ENCODE measurements around the gene GRHL3. TPM values are rescaled to one million over a fixed set of nuclear protein-coding genes. Genes with fewer than 3 reads are reported as not detected.

Gene GRHL3
- total and polyA plus RNA-seq, 4 donors: 0.07 to 0.09 (median 0.09) TPM

DNA sequence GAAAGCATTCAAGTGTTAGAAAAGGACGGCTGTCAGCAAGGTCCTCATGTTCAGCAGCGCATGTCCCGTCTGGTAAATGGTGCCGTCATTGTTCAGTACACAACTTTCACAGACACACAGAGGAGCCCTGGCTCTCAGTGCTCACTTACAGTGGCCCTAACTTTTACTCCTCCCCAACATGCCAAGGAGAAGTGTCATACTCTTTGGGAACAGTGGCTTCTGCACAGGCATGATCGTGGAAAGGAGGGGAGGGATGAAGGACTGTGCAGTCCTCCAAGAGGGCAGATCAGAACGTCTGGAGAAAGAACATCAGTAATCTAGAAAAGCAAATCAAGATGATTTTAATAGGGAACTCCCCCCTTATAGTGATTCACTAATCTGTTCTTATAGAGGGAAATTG is 3.8 kb upstream of the GRHL3 start:
- Histone ChIP-seq H3K4me1 (ENCODE audit: control insufficient read depth in 4 of 4, insufficient read depth in 4 of 4, low read length in 3 of 4) (peaks cover 0 to 5% (median 2%) of the 10 kb centered on the region in 4 donors), H3K9ac (ENCODE audit: low read depth in 1 of 2, low read length in 2 of 2) (no peak overlapping the region), H3K4me3 (ENCODE audit: low read depth in 1 of 3, low read length in 3 of 3) (no peak overlapping the region), H3K27me3 (ENCODE audit: control insufficient read depth in 4 of 4, insufficient read depth in 4 of 4, low read length in 3 of 4) (no peaks in the 10 kb centered on the region), H3K9me3 (ENCODE audit: control insufficient read depth in 4 of 4, low read length in 3 of 4) (no peaks in the 10 kb centered on the region), H3K36me3 (ENCODE audit: control insufficient read depth in 4 of 4, insufficient read depth in 3 of 4, low read depth in 1 of 4, low read length in 3 of 4) (no peaks in the 10 kb centered on the region), H3K27ac (ENCODE audit: low read depth in 1 of 2, low read length in 2 of 2) (no peak overlapping the region)
- TF ChIP-seq FOXA2 (IDR thresholded peaks at IDR 0.05) (no peak), NR2F2 (IDR thresholded peaks at IDR 0.05) (no peak), SP1 (IDR thresholded peaks at IDR 0.05) (no peak), EGR1 (IDR thresholded peaks at IDR 0.05; ENCODE audit: low read depth in 2 of 2) (no peak)
- DNase-seq (ENCODE audit: low spot score): no peak
- WGBS: 88% methylated on average over 6 of the region's 6 CpGs

GRCh38 chr1:24316645-24317044 is 2.5 kb upstream of the GRHL3 start:
- no peaks in the 10 kb centered on the region for H3K36me3 ChIP-seq (ENCODE audit: control insufficient read depth in 4 of 4, insufficient read depth in 3 of 4, low read depth in 1 of 4, low read length in 3 of 4)
- WGBS: 87% methylated on average over 3 of the region's 3 CpGs
- no peaks in the 10 kb centered on the region for H3K27me3 ChIP-seq (ENCODE audit: control insufficient read depth in 4 of 4, insufficient read depth in 4 of 4, low read length in 3 of 4)
- no peak overlapping the region for H3K27ac ChIP-seq (ENCODE audit: low read depth in 1 of 2, low read length in 2 of 2)
- no peak for TF ChIP-seq JUND (IDR thresholded peaks at IDR 0.05)
- TF ChIP-seq RAD21 (IDR thresholded peaks at IDR 0.05): no peak
- TF ChIP-seq, protein P1, sequence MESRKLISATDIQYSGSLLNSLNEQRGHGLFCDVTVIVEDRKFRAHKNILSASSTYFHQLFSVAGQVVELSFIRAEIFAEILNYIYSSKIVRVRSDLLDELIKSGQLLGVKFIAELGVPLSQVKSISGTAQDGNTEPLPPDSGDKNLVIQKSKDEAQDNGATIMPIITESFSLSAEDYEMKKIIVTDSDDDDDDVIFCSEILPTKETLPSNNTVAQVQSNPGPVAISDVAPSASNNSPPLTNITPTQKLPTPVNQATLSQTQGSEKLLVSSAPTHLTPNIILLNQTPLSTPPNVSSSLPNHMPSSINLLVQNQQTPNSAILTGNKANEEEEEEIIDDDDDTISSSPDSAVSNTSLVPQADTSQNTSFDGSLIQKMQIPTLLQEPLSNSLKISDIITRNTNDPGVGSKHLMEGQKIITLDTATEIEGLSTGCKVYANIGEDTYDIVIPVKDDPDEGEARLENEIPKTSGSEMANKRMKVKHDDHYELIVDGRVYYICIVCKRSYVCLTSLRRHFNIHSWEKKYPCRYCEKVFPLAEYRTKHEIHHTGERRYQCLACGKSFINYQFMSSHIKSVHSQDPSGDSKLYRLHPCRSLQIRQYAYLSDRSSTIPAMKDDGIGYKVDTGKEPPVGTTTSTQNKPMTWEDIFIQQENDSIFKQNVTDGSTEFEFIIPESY (IDR thresholded peaks at IDR 0.05): no peak
- no peak for TF ChIP-seq SP1 (IDR thresholded peaks at IDR 0.05)
- TF ChIP-seq TAF1 (conservative IDR thresholded peaks at IDR 0.05): no peak
- TF ChIP-seq, protein P2, sequence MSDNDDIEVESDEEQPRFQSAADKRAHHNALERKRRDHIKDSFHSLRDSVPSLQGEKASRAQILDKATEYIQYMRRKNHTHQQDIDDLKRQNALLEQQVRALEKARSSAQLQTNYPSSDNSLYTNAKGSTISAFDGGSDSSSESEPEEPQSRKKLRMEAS (IDR thresholded peaks at IDR 0.05): no peak
- TF ChIP-seq FOXA2 (IDR thresholded peaks at IDR 0.05): no peak
- no peak for TF ChIP-seq FOXA1 (IDR thresholded peaks at IDR 0.05)
- TF ChIP-seq, protein P3, sequence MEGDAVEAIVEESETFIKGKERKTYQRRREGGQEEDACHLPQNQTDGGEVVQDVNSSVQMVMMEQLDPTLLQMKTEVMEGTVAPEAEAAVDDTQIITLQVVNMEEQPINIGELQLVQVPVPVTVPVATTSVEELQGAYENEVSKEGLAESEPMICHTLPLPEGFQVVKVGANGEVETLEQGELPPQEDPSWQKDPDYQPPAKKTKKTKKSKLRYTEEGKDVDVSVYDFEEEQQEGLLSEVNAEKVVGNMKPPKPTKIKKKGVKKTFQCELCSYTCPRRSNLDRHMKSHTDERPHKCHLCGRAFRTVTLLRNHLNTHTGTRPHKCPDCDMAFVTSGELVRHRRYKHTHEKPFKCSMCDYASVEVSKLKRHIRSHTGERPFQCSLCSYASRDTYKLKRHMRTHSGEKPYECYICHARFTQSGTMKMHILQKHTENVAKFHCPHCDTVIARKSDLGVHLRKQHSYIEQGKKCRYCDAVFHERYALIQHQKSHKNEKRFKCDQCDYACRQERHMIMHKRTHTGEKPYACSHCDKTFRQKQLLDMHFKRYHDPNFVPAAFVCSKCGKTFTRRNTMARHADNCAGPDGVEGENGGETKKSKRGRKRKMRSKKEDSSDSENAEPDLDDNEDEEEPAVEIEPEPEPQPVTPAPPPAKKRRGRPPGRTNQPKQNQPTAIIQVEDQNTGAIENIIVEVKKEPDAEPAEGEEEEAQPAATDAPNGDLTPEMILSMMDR (IDR thresholded peaks at IDR 0.05; ENCODE audit: low read depth, low read length, missing input control): no peak
- no peak for TF ChIP-seq HNF4A (conservative IDR thresholded peaks at IDR 0.05)
- no peak for TF ChIP-seq RXRA (IDR thresholded peaks at IDR 0.05)
- no peak for TF ChIP-seq YY1 (IDR thresholded peaks at IDR 0.05)
- no peak for TF ChIP-seq GABPA (IDR thresholded peaks at IDR 0.05 in 1 of 2, conservative IDR thresholded peaks at IDR 0.05 in 1 of 2)
- TF ChIP-seq ATF3 (IDR thresholded peaks at IDR 0.05): no peak
- TF ChIP-seq NR2F2 (IDR thresholded peaks at IDR 0.05): no peak
- no peak for TF ChIP-seq EGR1 (IDR thresholded peaks at IDR 0.05; ENCODE audit: low read depth in 2 of 2)
- TF ChIP-seq, protein P4, sequence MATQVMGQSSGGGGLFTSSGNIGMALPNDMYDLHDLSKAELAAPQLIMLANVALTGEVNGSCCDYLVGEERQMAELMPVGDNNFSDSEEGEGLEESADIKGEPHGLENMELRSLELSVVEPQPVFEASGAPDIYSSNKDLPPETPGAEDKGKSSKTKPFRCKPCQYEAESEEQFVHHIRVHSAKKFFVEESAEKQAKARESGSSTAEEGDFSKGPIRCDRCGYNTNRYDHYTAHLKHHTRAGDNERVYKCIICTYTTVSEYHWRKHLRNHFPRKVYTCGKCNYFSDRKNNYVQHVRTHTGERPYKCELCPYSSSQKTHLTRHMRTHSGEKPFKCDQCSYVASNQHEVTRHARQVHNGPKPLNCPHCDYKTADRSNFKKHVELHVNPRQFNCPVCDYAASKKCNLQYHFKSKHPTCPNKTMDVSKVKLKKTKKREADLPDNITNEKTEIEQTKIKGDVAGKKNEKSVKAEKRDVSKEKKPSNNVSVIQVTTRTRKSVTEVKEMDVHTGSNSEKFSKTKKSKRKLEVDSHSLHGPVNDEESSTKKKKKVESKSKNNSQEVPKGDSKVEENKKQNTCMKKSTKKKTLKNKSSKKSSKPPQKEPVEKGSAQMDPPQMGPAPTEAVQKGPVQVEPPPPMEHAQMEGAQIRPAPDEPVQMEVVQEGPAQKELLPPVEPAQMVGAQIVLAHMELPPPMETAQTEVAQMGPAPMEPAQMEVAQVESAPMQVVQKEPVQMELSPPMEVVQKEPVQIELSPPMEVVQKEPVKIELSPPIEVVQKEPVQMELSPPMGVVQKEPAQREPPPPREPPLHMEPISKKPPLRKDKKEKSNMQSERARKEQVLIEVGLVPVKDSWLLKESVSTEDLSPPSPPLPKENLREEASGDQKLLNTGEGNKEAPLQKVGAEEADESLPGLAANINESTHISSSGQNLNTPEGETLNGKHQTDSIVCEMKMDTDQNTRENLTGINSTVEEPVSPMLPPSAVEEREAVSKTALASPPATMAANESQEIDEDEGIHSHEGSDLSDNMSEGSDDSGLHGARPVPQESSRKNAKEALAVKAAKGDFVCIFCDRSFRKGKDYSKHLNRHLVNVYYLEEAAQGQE (IDR thresholded peaks at IDR 0.05): no peak
- TF ChIP-seq HNF4G (IDR thresholded peaks at IDR 0.05): no peak
- DNase-seq (ENCODE audit: low spot score): no peak
- H3K4me1 ChIP-seq (ENCODE audit: control insufficient read depth in 4 of 4, insufficient read depth in 4 of 4, low read length in 3 of 4): peaks cover 3 to 17% (median 9%) of the 10 kb centered on the region in 4 donors
- no peak overlapping the region for H3K9ac ChIP-seq (ENCODE audit: low read depth in 1 of 2, low read length in 2 of 2)
- H3K9me3 ChIP-seq (ENCODE audit: control insufficient read depth in 4 of 4, low read length in 3 of 4): no peaks in the 10 kb centered on the region
- H3K4me3 ChIP-seq (ENCODE audit: low read depth in 1 of 3, low read length in 3 of 3): no peak overlapping the region
